Measurements from ENCODE around the gene SCAF11. TPM values are rescaled to one million over a fixed set of nuclear protein-coding genes. Genes with fewer than 3 reads are reported as not detected.

SCAF11 gene
- total RNA-seq, 4 donors from 2014 or later: 56.7 to 181 (median 101) TPM

GRCh38 chr12:45988264-45988663 is 2.1 kb downstream of the SCAF11 start:
- Histone ChIP-seq H3K27ac (peak overlapping the region in 2 of 4 donors; percentile 5 to 99), H3K27me3 (no peaks in the 10 kb centered on the region), H3K4me1 (peaks cover 17 to 73% (median 26%) of the 10 kb centered on the region in 4 donors), H3K36me3 (no peaks in the 10 kb centered on the region), H3K4me3 (peak overlapping the region in 1 of 4 donors; percentile 85), H3K9me3 (no peaks in the 10 kb centered on the region)
- TF ChIP-seq EP300 (IDR thresholded peaks at IDR 0.05; ENCODE audit: low read depth): no peak
- no peak for TF ChIP-seq POLR2A (IDR thresholded peaks at IDR 0.05)
- TF ChIP-seq CTCF (IDR thresholded peaks at IDR 0.05): no peak
- TF ChIP-seq POLR2AphosphoS5 (IDR thresholded peaks at IDR 0.05): no peak
- intact Hi-C loops (cut with DNase I; ENCODE audit: low total_unique reads) (no loop called here), in situ Hi-C loops (cut with MboI; ENCODE audit: low pct_ligation_motif_present in 1 of 4, low pct_unique_long_range_greater_than_20kb in 1 of 4, low sequenced_read_pairs in 3 of 4) (no loop called here)
- DNase-seq: no peak
- WGBS, 2 donors (ENCODE audit: low coverage in 1 of 2): 45 to 46% methylated on average over 3 of the region's 3 CpGs

GRCh38 chr12:45987340-45987727 is 3.0 kb downstream of the SCAF11 start:
- WGBS, 2 donors (ENCODE audit: low coverage in 1 of 2): 62 to 73% methylated on average over 2 to 3 of the region's 3 CpGs
- no peak overlapping the region for H3K4me3 ChIP-seq

GRCh38 chr12:45986641-45987339 is 3.6 kb downstream of the SCAF11 start:
- Histone ChIP-seq H3K4me3 (no peak overlapping the region), H3K4me1 (peaks cover 17 to 68% (median 34%) of the 10 kb centered on the region in 4 donors), H3K27me3 (no peaks in the 10 kb centered on the region), H3K27ac (peak overlapping the region in 1 of 4 donors; percentile 3), H3K9me3 (no peaks in the 10 kb centered on the region), H3K36me3 (no peaks in the 10 kb centered on the region)
- WGBS, 2 donors (ENCODE audit: low coverage in 1 of 2): 82 to 92% methylated on average over 4 to 5 of the region's 5 CpGs
- TF ChIP-seq CTCF (IDR thresholded peaks at IDR 0.05): no peak
- TF ChIP-seq POLR2AphosphoS5 (IDR thresholded peaks at IDR 0.05): no peak
- in situ Hi-C loops (cut with MboI; ENCODE audit: low pct_ligation_motif_present in 1 of 4, low pct_unique_long_range_greater_than_20kb in 1 of 4, low sequenced_read_pairs in 3 of 4): no loop called here
- no peak for DNase-seq
- intact Hi-C loops (cut with DNase I; ENCODE audit: low total_unique reads): no loop called here

More at GRCh38 chr12:45987340-45987727, 3.0 kb downstream of the SCAF11 start:
- intact Hi-C loops (cut with DNase I; ENCODE audit: low total_unique reads) (no loop called here), in situ Hi-C loops (cut with MboI; ENCODE audit: low pct_ligation_motif_present in 1 of 4, low pct_unique_long_range_greater_than_20kb in 1 of 4, low sequenced_read_pairs in 3 of 4) (no loop called here)
- TF ChIP-seq CTCF (IDR thresholded peaks at IDR 0.05) (no peak), POLR2A (IDR thresholded peaks at IDR 0.05) (no peak), POLR2AphosphoS5 (IDR thresholded peaks at IDR 0.05) (no peak), EP300 (IDR thresholded peaks at IDR 0.05; ENCODE audit: low read depth) (no peak)
- peak overlapping the region in 1 of 4 donors; percentile 5 for H3K27ac ChIP-seq
- no peaks in the 10 kb centered on the region for H3K9me3 ChIP-seq
- DNase-seq: no peak
- H3K36me3 ChIP-seq: no peaks in the 10 kb centered on the region
- no peaks in the 10 kb centered on the region for H3K27me3 ChIP-seq
- peaks cover 17 to 66% (median 29%) of the 10 kb centered on the region in 4 donors for H3K4me1 ChIP-seq

- no peak overlapping the region for H3K4me3 ChIP-seq
- no peak overlapping the region for H3K27ac ChIP-seq
- no peaks in the 10 kb centered on the region for H3K27me3 ChIP-seq
- no peaks in the 10 kb centered on the region for H3K36me3 ChIP-seq
- intact Hi-C loops (cut with DNase I; ENCODE audit: low total_unique reads): no loop called here
- in situ Hi-C loops (cut with MboI; ENCODE audit: low pct_ligation_motif_present in 1 of 4, low pct_unique_long_range_greater_than_20kb in 1 of 4, low sequenced_read_pairs in 3 of 4): no loop called here
- H3K4me1 ChIP-seq: peaks cover 44 to 87% (median 47%) of the 10 kb centered on the region in 4 donors
- TF ChIP-seq POLR2A (IDR thresholded peaks at IDR 0.05): no peak
- TF ChIP-seq POLR2AphosphoS5 (IDR thresholded peaks at IDR 0.05): no peak
- TF ChIP-seq EP300 (IDR thresholded peaks at IDR 0.05; ENCODE audit: low read depth): no peak
- no peak for TF ChIP-seq CTCF (IDR thresholded peaks at IDR 0.05)
- no peak for DNase-seq
- 61 to 64% methylated on average over 7 of the region's 7 CpGs for WGBS, 2 donors (ENCODE audit: low coverage in 1 of 2)
- no peaks in the 10 kb centered on the region for H3K9me3 ChIP-seq
Observed at GRCh38 chr12:45981075-45981837, 9.1 kb downstream of the SCAF11 start.

All from transverse colon (tissue), 4 donors.